PC-3 (cell line): ENCODE data around the gene XIRP2. TPM values are rescaled to one million over a fixed set of nuclear protein-coding genes. Genes with fewer than 3 reads are reported as not detected.
A peak's percentile ranks its signal among the peaks of the same experiment; 100 is the strongest.

Experiments used
- ATAC-seq: fragments of 200-7000 bp; cut with Tn5 transposase; 2 replicates; pipeline ENCODE4 v1.9.1; 2020; ENCODE audit warnings: mild to moderate bottlenecking, moderate library complexity
- BruUV-seq: library from RNA; stranded (reverse); fragments of 400-500 nt; replicated peaks from 2 replicates; lab custom pipeline; 2021; lab: Mats Ljungman, UMichigan
- CTCF ChIA-PET: fragments of 300-600 bp; sonication (Branson Sonifier 250); formaldehyde crosslinking; loops from one replicate; lab custom pipeline; 2022; ENCODE audit warnings: antibody characterized with exemption; lab: Charles Lee
- POLR2A ChIA-PET: fragments of 300-600 bp; sonication (Branson Sonifier 250); formaldehyde crosslinking; loops from one replicate; lab custom pipeline; 2022; ENCODE audit warnings: antibody characterized with exemption; ENCODE audit not compliant: unreplicated experiment; lab: Charles Lee
- DNase-seq: peaks from one replicate; pipeline ENCODE4 v3.0.0-alpha.2; 2015
- H2AFZ ChIP-seq: fragments of 300-600 bp; sonication (generic); 2 replicates; pipeline ENCODE4 v1.6.0; 2016; ENCODE audit warnings: antibody characterized with exemption, low read length
- H3F3A ChIP-seq: fragments of 300-600 bp; sonication (generic); one replicate; pipeline ENCODE4 v1.6.0; 2017; ENCODE audit warnings: antibody characterized with exemption, low read length, control low read depth, mild to moderate bottlenecking; ENCODE audit not compliant: unreplicated experiment
- H3K27ac ChIP-seq: fragments of 300-600 bp; sonication (generic); 2 replicates; pipeline ENCODE4 v1.5.1; 2016; ENCODE audit warnings: mild to moderate bottlenecking, low read length
- H3K27me3 ChIP-seq: fragments of 300-600 bp; sonication (generic); 2 replicates; pipeline ENCODE4 v1.6.1; 2016; ENCODE audit warnings: low read length, mixed read lengths
- H3K36me3 ChIP-seq: fragments of 300-600 bp; sonication (generic); 2 replicates; pipeline ENCODE4 v1.6.1; 2016; ENCODE audit warnings: low read depth, mixed run types, low read length, mixed read lengths
- H3K4me1 ChIP-seq: fragments of 300-600 bp; sonication (generic); 2 replicates; pipeline ENCODE4 v1.5.1; 2016; ENCODE audit warnings: low read length; ENCODE audit not compliant: insufficient read depth
- H3K4me2 ChIP-seq: fragments of 300-600 bp; sonication (generic); 2 replicates; pipeline ENCODE4 v1.6.0; 2016; ENCODE audit warnings: low read length
- H3K4me3 ChIP-seq: fragments of 300-600 bp; sonication (generic); 2 replicates; pipeline ENCODE4 v1.5.1; 2016; ENCODE audit warnings: mild to moderate bottlenecking, low read length, mixed read lengths
- H3K79me2 ChIP-seq: fragments of 300-600 bp; sonication (generic); 2 replicates; pipeline ENCODE4 v1.6.1; 2017; ENCODE audit warnings: low read length, mixed read lengths
- H3K9ac ChIP-seq: fragments of 300-600 bp; sonication (generic); 2 replicates; pipeline ENCODE4 v1.6.0; 2016; ENCODE audit warnings: mild to moderate bottlenecking, low read length
- H3K9me2 ChIP-seq: fragments of 300-600 bp; sonication (generic); replicated peaks from 2 replicates; pipeline ENCODE4 v1.6.1; 2016; ENCODE audit warnings: mixed run types, low read length, mixed read lengths
- H3K9me3 ChIP-seq: fragments of 300-600 bp; sonication (generic); 2 replicates; pipeline ENCODE4 v1.6.1; 2016; ENCODE audit warnings: low read length, mixed read lengths
- H4K20me1 ChIP-seq: fragments of 300-600 bp; sonication (generic); 2 replicates; pipeline ENCODE4 v1.6.1; 2016; ENCODE audit warnings: low read length, mixed read lengths
- EZH2 ChIP-seq: fragments of 300-600 bp; sonication (generic); IDR thresholded peaks from one replicate; pipeline ENCODE4 v1.6.1; 2017; ENCODE audit warnings: antibody characterized with exemption, mild to moderate bottlenecking, low read length; ENCODE audit not compliant: unreplicated experiment
- EZH2phosphoT487 ChIP-seq: fragments of 300-600 bp; sonication (generic); IDR thresholded peaks from 2 replicates; pipeline ENCODE4 v1.6.1; 2018; ENCODE audit warnings: mild to moderate bottlenecking, antibody characterized with exemption, low read length, borderline replicate concordance
- intact Hi-C: fragments of 100-400 bp; cut with micrococcal nuclease; formaldehyde crosslinking; loops from 2 replicates; pipeline ENCODE4 v1.9.0; 2023
- total RNA-seq: library from RNA; depleted of rRNA; stranded (reverse); fragments of >200 nt; gene quantifications from 2 replicates; pipeline ENCODE4 v1.2.3, GENCODE V29; 2014
- TF ChIP-seq, protein P1 (sequence below): fragments of 300-600 bp; sonication (generic); conservative IDR thresholded peaks from 2 replicates; pipeline ENCODE4 v1.5.1; 2017; ENCODE audit warnings: antibody characterized with exemption, low read depth, mild to moderate bottlenecking, low read length

Gene XIRP2
- total RNA-seq, 1 experiment from 2014 or later = 0.11 TPM

DNA sequence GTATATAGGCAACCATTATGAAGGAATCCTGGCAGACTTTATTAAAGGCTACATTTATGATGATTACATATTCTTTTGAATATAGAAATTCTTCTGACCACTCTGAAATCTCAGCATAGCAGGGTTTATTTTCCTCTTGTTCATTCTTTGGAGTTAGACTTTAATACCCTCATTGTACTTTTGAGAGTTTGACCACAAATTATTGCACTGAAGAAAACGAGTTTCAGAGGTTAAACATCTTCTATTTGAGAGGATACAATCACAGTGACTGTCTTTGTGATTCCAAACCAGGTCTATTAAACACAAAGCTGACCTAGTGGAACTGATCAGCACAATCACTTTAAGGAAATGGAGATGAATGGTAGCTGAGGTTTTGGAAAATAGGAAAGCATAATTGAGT, 71.3 kb downstream of the XIRP2 start:
- Histone ChIP-seq H3K9me2 (no peaks in the 10 kb centered on the region), H3K79me2 (no peaks in the 10 kb centered on the region), H3K9me3 (no peaks in the 10 kb centered on the region), H3K4me3 (no peak overlapping the region), H3K27ac (no peak overlapping the region), H3K4me2 (no peak overlapping the region), H3K27me3 (no peaks in the 10 kb centered on the region), H3K36me3 (no peaks in the 10 kb centered on the region), H3F3A (no peaks in the 10 kb centered on the region), H2AFZ (0 out of 2 replicates have a peak overlapping the region, but pooled peaks have one; percentile 2), H3K4me1 (no peaks in the 10 kb centered on the region), H4K20me1 (no peaks in the 10 kb centered on the region), H3K9ac (no peak overlapping the region)
- no peak for ATAC-seq
- intact Hi-C loops = no loop called here
- POLR2A ChIA-PET = no interaction called here
- no peak for DNase-seq
- CTCF ChIA-PET = no interaction called here
- TF ChIP-seq EZH2 = no peak
- TF ChIP-seq EZH2phosphoT487 = no peak
- TF ChIP-seq, protein P1, sequence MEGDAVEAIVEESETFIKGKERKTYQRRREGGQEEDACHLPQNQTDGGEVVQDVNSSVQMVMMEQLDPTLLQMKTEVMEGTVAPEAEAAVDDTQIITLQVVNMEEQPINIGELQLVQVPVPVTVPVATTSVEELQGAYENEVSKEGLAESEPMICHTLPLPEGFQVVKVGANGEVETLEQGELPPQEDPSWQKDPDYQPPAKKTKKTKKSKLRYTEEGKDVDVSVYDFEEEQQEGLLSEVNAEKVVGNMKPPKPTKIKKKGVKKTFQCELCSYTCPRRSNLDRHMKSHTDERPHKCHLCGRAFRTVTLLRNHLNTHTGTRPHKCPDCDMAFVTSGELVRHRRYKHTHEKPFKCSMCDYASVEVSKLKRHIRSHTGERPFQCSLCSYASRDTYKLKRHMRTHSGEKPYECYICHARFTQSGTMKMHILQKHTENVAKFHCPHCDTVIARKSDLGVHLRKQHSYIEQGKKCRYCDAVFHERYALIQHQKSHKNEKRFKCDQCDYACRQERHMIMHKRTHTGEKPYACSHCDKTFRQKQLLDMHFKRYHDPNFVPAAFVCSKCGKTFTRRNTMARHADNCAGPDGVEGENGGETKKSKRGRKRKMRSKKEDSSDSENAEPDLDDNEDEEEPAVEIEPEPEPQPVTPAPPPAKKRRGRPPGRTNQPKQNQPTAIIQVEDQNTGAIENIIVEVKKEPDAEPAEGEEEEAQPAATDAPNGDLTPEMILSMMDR = no peak
- no TSS peak for BruUV-seq

DNA sequence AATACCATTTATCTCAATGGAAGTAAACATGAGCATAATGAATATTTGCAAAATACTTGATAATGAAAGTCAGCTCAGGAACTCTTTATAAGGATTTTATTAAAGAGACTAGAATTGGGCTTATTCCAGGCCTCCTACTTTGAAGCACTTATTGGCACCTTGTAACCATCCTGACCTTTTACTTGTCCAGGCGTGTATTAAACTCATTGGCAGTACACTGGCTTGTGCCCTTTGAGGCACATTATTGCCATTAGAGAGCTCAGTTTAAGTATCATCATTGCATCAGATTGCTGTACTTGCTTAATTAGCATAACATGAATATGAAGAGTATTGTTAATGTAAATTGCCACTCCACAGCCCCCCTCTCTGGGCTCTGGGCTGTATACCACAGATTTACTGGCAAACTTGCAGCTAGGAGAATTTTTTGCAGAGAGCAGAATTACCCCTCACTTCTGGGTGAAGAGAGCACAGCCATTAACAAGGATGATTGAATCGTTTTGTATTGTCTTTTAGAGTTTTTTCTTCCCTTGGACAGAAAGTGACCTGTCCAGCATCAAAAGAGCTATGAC, 72.5 kb downstream of the XIRP2 start:
- no peaks in the 10 kb centered on the region for H3F3A ChIP-seq
- intact Hi-C loops = no loop called here
- H3K9me3 ChIP-seq = no peaks in the 10 kb centered on the region
- no peaks in the 10 kb centered on the region for H3K36me3 ChIP-seq
- POLR2A ChIA-PET = no interaction called here
- no peaks in the 10 kb centered on the region for H3K27me3 ChIP-seq
- H3K4me1 ChIP-seq = no peaks in the 10 kb centered on the region
- no TSS peak for BruUV-seq
- DNase-seq = no peak
- CTCF ChIA-PET = no interaction called here
- TF ChIP-seq, protein P1 = no peak
- TF ChIP-seq EZH2phosphoT487 (no peak), EZH2 (no peak)
- no peak overlapping the region for H2AFZ ChIP-seq
- no peaks in the 10 kb centered on the region for H3K79me2 ChIP-seq
- no peaks in the 10 kb centered on the region for H4K20me1 ChIP-seq
- H3K4me3 ChIP-seq = no peak overlapping the region
- no peak overlapping the region for H3K4me2 ChIP-seq
- no peaks in the 10 kb centered on the region for H3K9me2 ChIP-seq
- H3K9ac ChIP-seq = no peak overlapping the region
- H3K27ac ChIP-seq = no peak overlapping the region
- no peak for ATAC-seq

DNA sequence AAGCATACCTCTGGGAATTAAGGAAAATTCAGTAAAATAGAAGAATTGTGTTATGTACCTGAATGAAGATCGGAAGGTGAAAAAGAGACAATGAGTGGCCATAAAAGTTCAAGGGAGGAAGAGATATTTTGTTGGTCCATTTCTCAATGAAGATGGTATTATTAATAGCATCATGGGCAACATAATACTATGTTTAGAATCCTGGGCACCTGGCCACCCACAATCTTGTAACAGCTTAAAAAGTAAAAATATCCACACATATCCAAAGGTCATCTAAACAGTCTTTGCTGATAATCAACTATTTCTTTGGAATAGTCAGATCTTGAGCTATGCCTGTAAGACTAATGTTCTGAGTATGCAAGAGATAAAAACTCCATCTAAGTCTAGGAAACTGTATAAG, 73.7 kb downstream of the XIRP2 start:
- Histone ChIP-seq H3K4me2 (no peak overlapping the region), H3K4me1 (no peaks in the 10 kb centered on the region), H3F3A (no peaks in the 10 kb centered on the region), H3K9ac (no peak overlapping the region), H3K4me3 (no peak overlapping the region), H4K20me1 (no peaks in the 10 kb centered on the region), H3K36me3 (no peaks in the 10 kb centered on the region), H3K27me3 (no peaks in the 10 kb centered on the region), H2AFZ (no peak overlapping the region), H3K79me2 (no peaks in the 10 kb centered on the region), H3K27ac (no peak overlapping the region), H3K9me3 (no peaks in the 10 kb centered on the region), H3K9me2 (no peaks in the 10 kb centered on the region)
- no peak for ATAC-seq
- DNase-seq = no peak
- ChIA-PET POLR2A (no interaction called here), CTCF (no interaction called here)
- TF ChIP-seq EZH2phosphoT487 (no peak), EZH2 (no peak)
- intact Hi-C loops = no loop called here
- BruUV-seq = no TSS peak
